ENCODE measurements around the gene SCCPDH.
"Not testable (repeated sequence)": the region's sequence is repeated elsewhere in the genome, so short reads cannot be mapped to it uniquely, and the experiment has no call there.

Gene SCCPDH

DNA sequence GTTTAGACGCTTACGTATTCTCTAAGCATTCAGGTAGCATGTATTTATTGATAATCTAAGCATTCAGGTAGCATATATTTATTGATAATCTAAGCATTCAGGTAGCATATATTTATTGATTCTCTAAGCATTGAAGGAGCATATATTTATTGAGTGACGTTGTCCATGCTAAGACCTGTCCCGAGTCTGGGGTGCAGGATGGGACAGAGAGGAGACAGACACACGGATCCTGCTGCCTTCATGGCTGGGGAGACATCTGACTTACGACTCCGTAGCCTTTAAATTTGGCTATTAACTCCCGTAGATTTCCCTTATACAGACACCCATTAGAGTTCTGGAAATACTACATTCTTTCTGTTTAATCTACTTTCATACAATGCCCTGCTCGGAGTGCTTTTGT lies 982 bp downstream of the SCCPDH start:
- H3K4me3 ChIP-seq (ENCODE audit: low read depth, low read length), result peak overlapping the region; percentile 65; the same call in 1 of the 2 replicates
- no peak for DNase-seq (ENCODE audit: low read depth)
- TF ChIP-seq, protein P1, sequence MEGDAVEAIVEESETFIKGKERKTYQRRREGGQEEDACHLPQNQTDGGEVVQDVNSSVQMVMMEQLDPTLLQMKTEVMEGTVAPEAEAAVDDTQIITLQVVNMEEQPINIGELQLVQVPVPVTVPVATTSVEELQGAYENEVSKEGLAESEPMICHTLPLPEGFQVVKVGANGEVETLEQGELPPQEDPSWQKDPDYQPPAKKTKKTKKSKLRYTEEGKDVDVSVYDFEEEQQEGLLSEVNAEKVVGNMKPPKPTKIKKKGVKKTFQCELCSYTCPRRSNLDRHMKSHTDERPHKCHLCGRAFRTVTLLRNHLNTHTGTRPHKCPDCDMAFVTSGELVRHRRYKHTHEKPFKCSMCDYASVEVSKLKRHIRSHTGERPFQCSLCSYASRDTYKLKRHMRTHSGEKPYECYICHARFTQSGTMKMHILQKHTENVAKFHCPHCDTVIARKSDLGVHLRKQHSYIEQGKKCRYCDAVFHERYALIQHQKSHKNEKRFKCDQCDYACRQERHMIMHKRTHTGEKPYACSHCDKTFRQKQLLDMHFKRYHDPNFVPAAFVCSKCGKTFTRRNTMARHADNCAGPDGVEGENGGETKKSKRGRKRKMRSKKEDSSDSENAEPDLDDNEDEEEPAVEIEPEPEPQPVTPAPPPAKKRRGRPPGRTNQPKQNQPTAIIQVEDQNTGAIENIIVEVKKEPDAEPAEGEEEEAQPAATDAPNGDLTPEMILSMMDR (IDR thresholded peaks at IDR 0.05; ENCODE audit: insufficient read depth, low read depth, low read length, missing control alignments), result no peak

GRCh38 chr1:246726255-246726679 lies 2.1 kb downstream of the SCCPDH start:
- TF ChIP-seq, protein P1 (IDR thresholded peaks at IDR 0.05; ENCODE audit: insufficient read depth, low read depth, low read length, missing control alignments), result no peak
- no peak for DNase-seq (ENCODE audit: low read depth)
- H3K4me3 ChIP-seq (ENCODE audit: low read depth, low read length), result no peak overlapping the region

DNA sequence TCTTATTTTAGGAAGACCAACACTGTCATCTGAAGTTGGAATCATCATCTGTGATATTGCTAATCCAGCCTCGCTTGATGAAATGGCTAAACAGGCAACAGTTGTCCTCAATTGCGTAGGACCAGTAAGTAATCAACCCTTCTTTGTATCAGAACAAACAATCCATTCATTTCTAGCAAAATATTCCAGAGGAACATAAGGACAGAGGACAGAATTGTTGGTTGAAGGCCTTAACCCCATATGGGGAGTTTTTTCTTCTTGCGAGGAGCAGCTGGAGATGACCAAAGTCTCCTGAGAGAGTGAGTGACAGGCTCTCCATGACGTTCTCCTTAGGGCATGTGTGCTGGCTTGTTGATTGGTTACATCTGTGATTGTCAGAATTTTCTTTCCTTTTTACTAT lies 2.7 kb downstream of the SCCPDH start:
- no peak overlapping the region for H3K4me3 ChIP-seq (ENCODE audit: low read depth, low read length)
- no peak for DNase-seq (ENCODE audit: low read depth)
- TF ChIP-seq, protein P1 (IDR thresholded peaks at IDR 0.05; ENCODE audit: insufficient read depth, low read depth, low read length, missing control alignments), result no peak

DNA sequence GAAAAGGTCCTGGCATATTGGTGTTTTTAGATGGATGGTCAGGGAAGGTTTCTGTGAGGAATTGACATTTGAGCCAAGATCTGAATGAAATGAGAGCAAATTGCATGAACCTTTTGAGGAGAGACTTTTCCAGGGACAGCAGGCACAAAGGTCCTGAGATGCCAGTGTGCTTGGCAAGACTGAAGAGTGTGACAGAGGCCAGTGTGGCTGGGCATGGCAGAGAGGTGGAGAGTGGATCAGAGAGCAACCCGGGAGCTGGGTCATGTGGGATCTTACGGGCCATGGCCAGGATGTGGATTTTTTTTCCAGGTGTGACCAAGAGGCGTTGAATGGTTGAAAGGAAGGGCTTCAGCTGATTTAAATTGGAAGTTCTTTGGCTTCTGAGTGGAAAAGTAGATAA lies 3.4 kb downstream of the SCCPDH start:
- TF ChIP-seq, protein P1 (IDR thresholded peaks at IDR 0.05; ENCODE audit: insufficient read depth, low read depth, low read length, missing control alignments), result no peak
- H3K4me3 ChIP-seq (ENCODE audit: low read depth, low read length), result no peak overlapping the region
- DNase-seq (ENCODE audit: low read depth), result no peak

DNA sequence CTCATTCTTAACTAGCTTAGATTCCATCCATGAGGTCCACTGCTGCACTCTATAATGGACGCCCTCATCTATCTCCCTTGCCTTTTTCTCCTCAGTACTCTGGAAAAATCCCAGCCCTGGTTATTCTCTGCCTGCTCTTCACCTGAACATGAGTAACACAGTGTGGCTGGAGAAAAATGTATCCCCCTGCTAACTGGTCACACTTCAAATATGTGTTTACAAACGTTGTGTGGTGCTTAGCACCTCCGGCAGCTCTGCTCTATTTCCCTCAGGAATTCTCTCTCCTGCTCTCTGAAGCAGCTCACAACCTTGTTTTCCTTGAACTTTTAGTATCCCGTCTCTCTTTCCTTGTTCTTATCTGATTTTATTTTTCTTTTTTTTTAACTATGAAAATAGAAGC lies 4.1 kb downstream of the SCCPDH start:
- H3K4me3 ChIP-seq (ENCODE audit: low read depth, low read length), result no peak overlapping the region
- no peak for DNase-seq (ENCODE audit: low read depth)
- TF ChIP-seq, protein P1 (IDR thresholded peaks at IDR 0.05; ENCODE audit: insufficient read depth, low read depth, low read length, missing control alignments), result no peak

GRCh38 chr1:246729040-246729439 lies 4.8 kb downstream of the SCCPDH start:
- DNase-seq (ENCODE audit: low read depth); H3K4me3 ChIP-seq (ENCODE audit: low read depth, low read length): not testable (repeated sequence)

DNA sequence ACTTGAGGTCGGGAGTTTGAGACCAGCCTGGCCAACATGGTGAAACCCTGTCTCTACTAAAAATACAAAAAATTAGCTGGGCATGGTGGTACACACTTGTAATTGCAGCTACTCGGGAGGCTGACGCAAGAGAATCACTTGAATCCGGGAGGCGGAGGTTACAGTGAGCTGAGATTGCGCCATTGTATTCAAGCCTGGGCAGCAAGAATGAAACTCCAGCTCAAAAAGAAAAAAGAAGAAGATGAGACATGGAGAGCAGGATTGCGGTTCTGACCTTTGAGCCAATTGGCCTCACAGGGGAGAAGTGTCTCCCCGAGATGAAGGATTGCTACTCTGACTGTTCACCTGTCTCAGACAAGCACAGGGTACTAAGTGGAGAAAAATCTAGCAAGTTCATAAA lies 6.6 kb downstream of the SCCPDH start:
- no peak for DNase-seq (ENCODE audit: low read depth)
- H3K4me3 ChIP-seq (ENCODE audit: low read depth, low read length), result no peak overlapping the region
- TF ChIP-seq, protein P1 (IDR thresholded peaks at IDR 0.05; ENCODE audit: insufficient read depth, low read depth, low read length, missing control alignments), result no peak

GRCh38 chr1:246731873-246732272 lies 7.7 kb downstream of the SCCPDH start:
- DNase-seq (ENCODE audit: low read depth); H3K4me3 ChIP-seq (ENCODE audit: low read depth, low read length): not testable (repeated sequence)
